GM12878 (cell line): Measurements from ENCODE around the gene HCN1. TPM values are rescaled to one million over a fixed set of nuclear protein-coding genes. Genes with fewer than 3 reads are reported as not detected.

Experiments used
- ATAC-seq: fragments of 200-7000 bp; cut with Tn5 transposase; 3 replicates; pipeline ENCODE4 v1.9.1; 2020; ENCODE audit warnings: mild to moderate bottlenecking, moderate library complexity
- BruUV-seq: library from RNA; stranded (reverse); fragments of 400-500 nt; replicated peaks from 2 replicates; lab custom pipeline; 2021; lab: Mats Ljungman, UMichigan
- CTCF ChIA-PET: fragments of 300-600 bp; sonication (Branson Sonifier 250); formaldehyde crosslinking; extraction: SDS; loops from one replicate; lab custom pipeline; 2021; ENCODE audit warnings: inconsistent platforms; lab: Yijun Ruan, JAX
- POLR2A ChIA-PET: fragments of 350-600 bp; formaldehyde crosslinking; extraction: SDS; loops from one replicate; lab custom pipeline; 2021; ENCODE audit warnings: inconsistent platforms; lab: Charles Lee
- RAD21 ChIA-PET: fragments of 300-600 bp; sonication (Branson Sonifier 250); formaldehyde crosslinking; loops from one replicate; lab custom pipeline; 2023; ENCODE audit warnings: antibody characterized with exemption; ENCODE audit not compliant: unreplicated experiment; lab: Charles Lee
- SMC1A ChIA-PET: fragments of 300-600 bp; sonication (Branson Sonifier 250); formaldehyde crosslinking; loops from one replicate; lab custom pipeline; 2023; ENCODE audit not compliant: unreplicated experiment, uncharacterized antibody; lab: Charles Lee
- DNase-seq: peaks from one replicate; pipeline ENCODE4 v3.0.0-alpha.2; 2011; ENCODE audit warnings: low read depth, low spot score
- FAIRE-seq: peaks from 3 replicates; lab custom pipeline; 2011; peaks lifted over from hg19 to GRCh38; lab: Jason Lieb, UNC
- H2AFZ ChIP-seq: 2 replicates; pipeline ENCODE4 v1.6.0; 2011; ENCODE audit warnings: low read depth, low read length, control low read depth; ENCODE audit not compliant: control insufficient read depth
- H3K27ac ChIP-seq: 2 replicates; pipeline ENCODE4 v1.5.1; 2011; ENCODE audit warnings: control low read depth; ENCODE audit not compliant: control insufficient read depth, insufficient read depth
- H3K27me3 ChIP-seq, 2 experiments: replicated peaks in 1 of 2; 2 replicates each; pipeline versions ENCODE4 v1.6.0 to v1.6.1; 2011; ENCODE audit warnings: low read length in 1 of 2; ENCODE audit not compliant: control insufficient read depth in 2 of 2, insufficient read depth in 2 of 2
- H3K36me3 ChIP-seq, 2 experiments: 2 replicates each; pipeline ENCODE4 v1.5.1; 2011; ENCODE audit warnings: low read length in 1 of 2; ENCODE audit not compliant: control insufficient read depth in 2 of 2, insufficient read depth in 2 of 2
- H3K4me1 ChIP-seq: 2 replicates; pipeline ENCODE4 v1.6.1; 2011; ENCODE audit warnings: mild to moderate bottlenecking, low read length, moderate library complexity, mixed read lengths; ENCODE audit not compliant: control insufficient read depth, insufficient read depth
- H3K4me2 ChIP-seq: 2 replicates; pipeline ENCODE4 v1.6.0; 2011; ENCODE audit warnings: control low read depth; ENCODE audit not compliant: control insufficient read depth, insufficient read depth
- H3K4me3 ChIP-seq: fragments of 200-600 bp; sonication (generic); 2 replicates; pipeline ENCODE4 v1.5.1; 2016
- H3K79me2 ChIP-seq: 2 replicates; pipeline ENCODE4 v1.6.0; 2011; ENCODE audit warnings: low read length; ENCODE audit not compliant: control insufficient read depth, insufficient read depth
- H3K9ac ChIP-seq: 2 replicates; pipeline ENCODE4 v1.8.0; 2011; ENCODE audit warnings: low read length, control low read depth, mixed read lengths; ENCODE audit not compliant: control insufficient read depth, insufficient read depth
- H3K9me3 ChIP-seq: replicated peaks from 3 replicates; pipeline ENCODE4 v1.5.1; 2011; ENCODE audit warnings: mild to moderate bottlenecking, low read length; ENCODE audit not compliant: control insufficient read depth, insufficient read depth
- H4K20me1 ChIP-seq: 2 replicates; pipeline ENCODE4 v1.6.0; 2011; ENCODE audit not compliant: control insufficient read depth, insufficient read depth
- CHD2 ChIP-seq: IDR thresholded peaks from 2 replicates; pipeline ENCODE4 v1.6.1; 2011; ENCODE audit warnings: low read depth, low read length, improper control_type of control experiment, borderline replicate concordance
- CUX1 ChIP-seq: IDR thresholded peaks from 2 replicates; pipeline ENCODE4 v1.6.1; 2012; ENCODE audit warnings: improper control_type of control experiment, low read depth, low read length; ENCODE audit not compliant: insufficient replicate concordance
- EZH2 ChIP-seq: IDR thresholded peaks from 2 replicates; pipeline ENCODE4 v1.6.1; 2012; ENCODE audit warnings: low read depth, mild to moderate bottlenecking, control low read depth, inconsistent platforms, low read length, borderline replicate concordance; ENCODE audit not compliant: control insufficient read depth
- FOS ChIP-seq: IDR thresholded peaks from 3 replicates; pipeline ENCODE4 v1.6.1; 2011; ENCODE audit warnings: borderline replicate concordance; ENCODE audit not compliant: insufficient read length; ENCODE audit errors: extremely low read depth
- HCFC1 ChIP-seq: fragments of 150-350 bp; IDR thresholded peaks from 2 replicates; pipeline ENCODE4 v1.6.1; 2014; ENCODE audit warnings: low read length
- HDGF ChIP-seq: fragments of 450-650 bp; IDR thresholded peaks from 2 replicates; pipeline ENCODE4 v1.6.1; 2016; ENCODE audit warnings: antibody characterized with exemption
- JUNB ChIP-seq: IDR thresholded peaks from 2 replicates; pipeline ENCODE4 v1.6.1; 2016; ENCODE audit warnings: antibody characterized with exemption, mild to moderate bottlenecking
- KAT2A ChIP-seq: conservative IDR thresholded peaks from 2 replicates; pipeline ENCODE4 v1.6.1; 2011; ENCODE audit warnings: low read depth, low read length; ENCODE audit not compliant: control insufficient read depth
- MTA3 ChIP-seq: IDR thresholded peaks from 2 replicates; pipeline ENCODE4 v1.6.1; 2012; ENCODE audit warnings: low read length, inconsistent platforms, borderline replicate concordance
- MYB ChIP-seq: fragments of 150-350 bp; IDR thresholded peaks from 2 replicates; pipeline ENCODE4 v1.6.1; 2014; ENCODE audit warnings: mild to moderate bottlenecking, low read depth, low read length, borderline replicate concordance
- NBN ChIP-seq: fragments of 450-650 bp; IDR thresholded peaks from 2 replicates; pipeline ENCODE4 v1.6.1; 2016
- NFYA ChIP-seq: IDR thresholded peaks from 2 replicates; pipeline ENCODE4 v1.6.1; 2011; ENCODE audit warnings: low read depth, mild to moderate bottlenecking, low read length, improper control_type of control experiment, borderline replicate concordance
- NRF1 ChIP-seq: conservative IDR thresholded peaks from 2 replicates; pipeline ENCODE4 v1.6.1; 2011; ENCODE audit warnings: mild to moderate bottlenecking, low read depth, low read length, improper control_type of control experiment
- SMC3 ChIP-seq: IDR thresholded peaks from 2 replicates; pipeline ENCODE4 v1.6.1; 2011; ENCODE audit warnings: low read length, improper control_type of control experiment, borderline replicate concordance
- SUPT20H ChIP-seq: IDR thresholded peaks from 2 replicates; pipeline ENCODE4 v1.6.1; 2011; ENCODE audit warnings: low read depth, mild to moderate bottlenecking, low read length, moderate library complexity, borderline replicate concordance; ENCODE audit not compliant: control insufficient read depth
- TAF1 ChIP-seq: IDR thresholded peaks from 2 replicates; pipeline ENCODE4 v1.6.1; 2011; ENCODE audit warnings: mild to moderate bottlenecking, low read depth, low read length, borderline replicate concordance
- WRNIP1 ChIP-seq: IDR thresholded peaks from 2 replicates; pipeline ENCODE4 v1.6.1; 2011; ENCODE audit warnings: low read depth, low read length, improper control_type of control experiment, borderline replicate concordance
- ZBED1 ChIP-seq: IDR thresholded peaks from 2 replicates; pipeline ENCODE4 v1.6.1; 2016; ENCODE audit warnings: borderline replicate concordance
- ZNF622 ChIP-seq: fragments of 450-650 bp; IDR thresholded peaks from 2 replicates; pipeline ENCODE4 v1.6.1; 2017; ENCODE audit warnings: mild to moderate bottlenecking, inconsistent platforms
- WGBS: methylation state at CpG from one replicate; pipeline ENCODE4 v1.1.6; 2016; ENCODE audit warnings: low lambda C conversion rate; ENCODE audit not compliant: insufficient replicate concordance, insufficient coverage; ENCODE audit errors: missing lambda C conversion rate; 5-methylcytosine and 5-hydroxymethylcytosine counted together
- in situ Hi-C: fragments of 300-500 bp; cut with MboI; formaldehyde crosslinking; loops from 9 replicates; pipeline ENCODE4 v1.14.3; 2018; ENCODE audit warnings: mixed read lengths
- intact Hi-C: fragments of 100-400 bp; cut with micrococcal nuclease; formaldehyde crosslinking; loops from one replicate; pipeline ENCODE4 v1.14.2; 2022; ENCODE audit not compliant: unreplicated experiment
- polyA plus RNA-seq, 11 experiments: library from polyadenylated mRNA; depleted of rRNA in 4 of 11; unstranded in 6 of 11; stranded (reverse) in 5 of 11; fragments of >200 nt; fragmentation: Nextera tagmentation in 4 of 11; fragmentation: Illumina TruSeq in 1 of 11; extraction: Ambion mirVana in 4 of 11; extraction: Trizol in 1 of 11; gene quantifications; 1 replicate in 1 of 11; 2 replicates in 10 of 11; pipeline versions ENCODE4 v1.2.1 to v1.2.3, GENCODE V29; 2011 to 2016; ENCODE audit warnings: inconsistent platforms in 2 of 11, missing spikeins in 2 of 11, low read depth in 1 of 11
- total RNA-seq, 4 experiments: library from RNA; depleted of rRNA in 3 of 4; stranded (reverse); fragments of >200 nt in 3 of 4; fragmentation: Illumina TruSeq in 1 of 4; extraction: Trizol in 1 of 4; gene quantifications; 2 replicates each; pipeline versions ENCODE4 v1.2.1 to v1.2.3, GENCODE V29; 2013 to 2021

The HCN1 gene
- total and polyA plus RNA-seq, 10 of the 15 experiments (the other 5 are each of a cell fraction or from before 2014, with no cell fraction given): not detected

DNA sequence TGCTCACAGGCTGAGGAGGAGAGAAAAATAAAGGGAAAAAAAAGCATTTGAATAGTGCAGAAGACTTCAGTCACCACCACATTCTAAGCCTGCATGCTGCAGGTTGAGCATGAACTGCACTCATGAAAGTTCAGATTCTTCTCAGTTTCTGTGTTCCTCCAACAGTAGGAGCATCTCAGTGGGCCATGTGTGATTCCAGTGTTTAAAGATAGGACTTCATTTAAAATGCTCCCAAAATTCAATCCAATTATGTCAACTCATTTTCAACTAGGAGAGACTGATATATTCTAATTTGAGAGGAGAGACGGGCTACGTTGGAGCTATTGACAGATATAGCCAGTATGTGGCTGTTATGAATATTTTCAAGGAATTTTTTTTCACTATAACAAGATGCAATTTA is 186.8 kb downstream of the HCN1 start:
- Histone ChIP-seq H3K79me2 (no peaks in the 10 kb centered on the region), H3K27me3 (no peaks in the 10 kb centered on the region), H4K20me1 (no peaks in the 10 kb centered on the region), H3K36me3 (no peaks in the 10 kb centered on the region), H3K9ac (no peak overlapping the region), H3K4me3 (no peak overlapping the region), H2AFZ (no peak overlapping the region), H3K27ac (no peak overlapping the region), H3K9me3 (no peaks in the 10 kb centered on the region), H3K4me1 (no peaks in the 10 kb centered on the region), H3K4me2 (no peak overlapping the region)
- ChIA-PET SMC1A (no interaction called here), RAD21 (no interaction called here), POLR2A (no interaction called here), CTCF (interaction anchor here (0.5 kb wide), 1 partner anchor 185 kb away, joined by 4 read pairs; no protein-coding TSS in a partner anchor)
- FAIRE-seq (no peak), ATAC-seq (no peak), DNase-seq (no peak)
- intact Hi-C loops (no loop called here), in situ Hi-C loops (no loop called here)
- BruUV-seq: no TSS peak
- 26% methylated on average over 2 of the region's 2 CpGs for WGBS
- TF ChIP-seq KAT2A (no peak), FOS (no peak), NBN (no peak), NFYA (no peak), MTA3 (no peak), SUPT20H (no peak), TAF1 (no peak), ZNF622 (no peak), NRF1 (no peak), HDGF (no peak), MYB (no peak), JUNB (no peak), EZH2 (no peak), CUX1 (no peak), ZBED1 (no peak), WRNIP1 (no peak), HCFC1 (no peak), SMC3 (no peak), CHD2 (no peak)
